ENCODE data around the gene POU3F3.

The POU3F3 gene

GRCh38 chr2:104863146-104863467 lies 9.2 kb downstream of the POU3F3 start:
- H3K4me3 ChIP-seq (ENCODE audit: low read depth, low read length), result no peak overlapping the region
- no peak for DNase-seq (ENCODE audit: low read depth)
- no peak for TF ChIP-seq POLR2A (IDR thresholded peaks at IDR 0.05; ENCODE audit: extremely low read depth, insufficient read length)
- TF ChIP-seq MYC (IDR thresholded peaks at IDR 0.05; ENCODE audit: low read depth, low read length), result no peak
- TF ChIP-seq, protein P1, sequence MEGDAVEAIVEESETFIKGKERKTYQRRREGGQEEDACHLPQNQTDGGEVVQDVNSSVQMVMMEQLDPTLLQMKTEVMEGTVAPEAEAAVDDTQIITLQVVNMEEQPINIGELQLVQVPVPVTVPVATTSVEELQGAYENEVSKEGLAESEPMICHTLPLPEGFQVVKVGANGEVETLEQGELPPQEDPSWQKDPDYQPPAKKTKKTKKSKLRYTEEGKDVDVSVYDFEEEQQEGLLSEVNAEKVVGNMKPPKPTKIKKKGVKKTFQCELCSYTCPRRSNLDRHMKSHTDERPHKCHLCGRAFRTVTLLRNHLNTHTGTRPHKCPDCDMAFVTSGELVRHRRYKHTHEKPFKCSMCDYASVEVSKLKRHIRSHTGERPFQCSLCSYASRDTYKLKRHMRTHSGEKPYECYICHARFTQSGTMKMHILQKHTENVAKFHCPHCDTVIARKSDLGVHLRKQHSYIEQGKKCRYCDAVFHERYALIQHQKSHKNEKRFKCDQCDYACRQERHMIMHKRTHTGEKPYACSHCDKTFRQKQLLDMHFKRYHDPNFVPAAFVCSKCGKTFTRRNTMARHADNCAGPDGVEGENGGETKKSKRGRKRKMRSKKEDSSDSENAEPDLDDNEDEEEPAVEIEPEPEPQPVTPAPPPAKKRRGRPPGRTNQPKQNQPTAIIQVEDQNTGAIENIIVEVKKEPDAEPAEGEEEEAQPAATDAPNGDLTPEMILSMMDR (IDR thresholded peaks at IDR 0.05; ENCODE audit: low read depth, low read length), result no peak
- no peak for TF ChIP-seq MAX (IDR thresholded peaks at IDR 0.05; ENCODE audit: low read depth, low read length)

GRCh38 chr2:104863468-104864279 lies 9.8 kb downstream of the POU3F3 start:
- DNase-seq (ENCODE audit: low read depth), result no peak
- H3K4me3 ChIP-seq (ENCODE audit: low read depth, low read length), result no peak overlapping the region
- TF ChIP-seq MAX (IDR thresholded peaks at IDR 0.05; ENCODE audit: low read depth, low read length), result no peak
- no peak for TF ChIP-seq POLR2A (IDR thresholded peaks at IDR 0.05; ENCODE audit: extremely low read depth, insufficient read length)
- TF ChIP-seq, protein P1 (IDR thresholded peaks at IDR 0.05; ENCODE audit: low read depth, low read length), result no peak
- no peak for TF ChIP-seq MYC (IDR thresholded peaks at IDR 0.05; ENCODE audit: low read depth, low read length)

DNA sequence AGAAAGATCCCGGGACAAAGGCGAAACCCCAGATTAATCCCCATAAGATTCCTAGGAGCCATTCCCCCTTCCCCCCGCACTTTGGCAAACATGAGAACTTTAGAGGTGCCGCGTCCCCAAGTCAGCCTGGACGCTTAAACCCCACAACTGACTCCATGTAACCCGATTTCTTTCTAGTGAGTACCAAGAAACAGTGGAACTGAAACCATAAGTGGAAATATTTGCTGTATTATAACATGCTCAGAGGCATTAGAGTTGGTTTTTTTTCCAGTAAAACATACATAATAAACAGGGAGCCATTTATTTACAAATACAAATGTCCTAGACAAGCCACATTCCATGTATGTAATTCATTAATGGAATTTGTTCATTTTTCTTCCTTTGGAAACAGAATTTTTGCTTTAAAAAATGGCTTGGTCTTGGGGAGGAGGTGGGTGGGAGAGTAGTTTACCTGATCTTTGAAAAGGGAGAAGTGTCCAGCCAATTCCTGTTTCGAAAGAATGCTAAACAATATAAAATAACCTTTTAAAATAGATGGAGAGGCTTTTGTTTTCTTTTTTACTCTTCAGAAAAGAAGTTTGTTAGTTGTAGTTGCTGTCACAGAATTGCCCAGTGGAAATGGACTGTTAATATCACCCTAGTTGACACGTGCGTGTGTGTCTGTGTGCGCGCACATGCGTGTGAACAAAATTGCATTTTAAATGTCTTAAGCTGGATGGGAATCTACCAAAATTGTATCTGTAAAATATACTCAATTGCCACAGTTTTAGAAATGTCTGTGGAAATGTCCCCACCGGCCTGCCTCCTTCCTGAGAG lies 10.6 kb downstream of the POU3F3 start:
- DNase-seq (ENCODE audit: low read depth), result no peak
- TF ChIP-seq MAX (IDR thresholded peaks at IDR 0.05; ENCODE audit: low read depth, low read length), result no peak
- no peak for TF ChIP-seq MYC (IDR thresholded peaks at IDR 0.05; ENCODE audit: low read depth, low read length)
- no peak for TF ChIP-seq POLR2A (IDR thresholded peaks at IDR 0.05; ENCODE audit: extremely low read depth, insufficient read length)
- TF ChIP-seq, protein P1 (IDR thresholded peaks at IDR 0.05; ENCODE audit: low read depth, low read length), result no peak
- H3K4me3 ChIP-seq (ENCODE audit: low read depth, low read length), result no peak overlapping the region

GRCh38 chr2:104865096-104865470 lies 11.2 kb downstream of the POU3F3 start:
- DNase-seq (ENCODE audit: low read depth), result no peak
- TF ChIP-seq, protein P1 (IDR thresholded peaks at IDR 0.05; ENCODE audit: low read depth, low read length), result no peak
- TF ChIP-seq MYC (IDR thresholded peaks at IDR 0.05; ENCODE audit: low read depth, low read length), result no peak
- TF ChIP-seq MAX (IDR thresholded peaks at IDR 0.05; ENCODE audit: low read depth, low read length), result no peak
- no peak for TF ChIP-seq POLR2A (IDR thresholded peaks at IDR 0.05; ENCODE audit: extremely low read depth, insufficient read length)
- no peak overlapping the region for H3K4me3 ChIP-seq (ENCODE audit: low read depth, low read length)

- H3K4me3 ChIP-seq (ENCODE audit: low read depth, low read length), result no peak overlapping the region
- no peak for DNase-seq (ENCODE audit: low read depth)
- no peak for TF ChIP-seq POLR2A (IDR thresholded peaks at IDR 0.05; ENCODE audit: extremely low read depth, insufficient read length)
- TF ChIP-seq MAX (IDR thresholded peaks at IDR 0.05; ENCODE audit: low read depth, low read length), result no peak
- no peak for TF ChIP-seq MYC (IDR thresholded peaks at IDR 0.05; ENCODE audit: low read depth, low read length)
- TF ChIP-seq, protein P1 (IDR thresholded peaks at IDR 0.05; ENCODE audit: low read depth, low read length), result no peak
These were observed 12.4 kb downstream of the POU3F3 start for GRCh38 chr2:104866122-104866864.
